ENCODE data around the gene MACROH2A1. TPM values are rescaled to one million over a fixed set of nuclear protein-coding genes. Genes with fewer than 3 reads are reported as not detected.

The MACROH2A1 gene
- total and polyA plus RNA-seq, 2 of the 4 experiments (the other 2 are of a cell fraction) = 122 to 126 TPM

GRCh38 chr5:135399794-135400542 lies 937 bp upstream of the MACROH2A1 start (continued):
- TF ChIP-seq MAFK (IDR thresholded peaks at IDR 0.05; ENCODE audit: low read depth, low read length) = no peak

GRCh38 chr5:135398160-135398854 lies 724 bp downstream of the MACROH2A1 start:
- H3K27ac ChIP-seq (ENCODE audit: insufficient read depth, low read length) = peak overlapping the region; percentile 81
- H3K4ac ChIP-seq (ENCODE audit: low read depth, low read length) = peak overlapping the region; percentile 71
- no peak overlapping the region for H2BK120ac ChIP-seq (ENCODE audit: low read depth, low read length)
- in situ Hi-C loops (cut with MboI; ENCODE audit: low sequenced_read_pairs) (no loop called here), intact Hi-C loops (cut with micrococcal nuclease) (no loop called here), dilution Hi-C loops (cut with HindIII; ENCODE audit: low sequenced_read_pairs, unreplicated experiment) (no loop called here)
- H3K9ac ChIP-seq (ENCODE audit: low read depth, low read length) = peak overlapping the region; percentile 86
- BruUV-seq (replicated peaks) = no TSS peak
- H4K5ac ChIP-seq (ENCODE audit: low read depth, low read length) = no peak overlapping the region
- H2AK5ac ChIP-seq (ENCODE audit: low read depth, low read length) = peak overlapping the region; percentile 82
- 0% methylated on average over 18 of the region's 43 CpGs; no CpG with 5 or more reads in 1 of the 2 experiments for WGBS, 2 experiments (ENCODE audit: extremely low coverage in 2 of 2, insufficient read length in 1 of 2)
- H3K4me2 ChIP-seq (ENCODE audit: low read depth, low read length) = peak overlapping the region; percentile 99
- H4K91ac ChIP-seq (ENCODE audit: insufficient read depth, low read depth, low read length) = no peak overlapping the region
- H3K23ac ChIP-seq (ENCODE audit: low read depth, low read length) = peak overlapping the region; percentile 79
- peak overlapping the region; percentile 45; the same call in 1 of the 2 replicates for H3K56ac ChIP-seq (ENCODE audit: extremely low read depth, insufficient read depth, low read length)
- H3K18ac ChIP-seq (ENCODE audit: low read depth, low read length) = no peak overlapping the region
- peaks cover 19% of the 10 kb centered on the region for H3K4me1 ChIP-seq (ENCODE audit: control insufficient read depth, insufficient read depth, low read length)
- H2BK5ac ChIP-seq (ENCODE audit: low read depth, low read length, poor library complexity, severe bottlenecking) = peak overlapping the region; percentile 36
- peaks cover 15 to 56% of the 10 kb centered on the region in 2 experiments for H3K79me1 ChIP-seq (ENCODE audit: low read depth in 1 of 2, low read length in 2 of 2)
- peak overlapping the region; percentile 98 for H2AFZ ChIP-seq (replicated peaks; ENCODE audit: low read length, poor library complexity)
- POLR2A ChIA-PET (ENCODE audit: unreplicated experiment) = no interaction called here
- peak overlapping the region; percentile 62 for H3K14ac ChIP-seq (replicated peaks; ENCODE audit: low read depth, low read length)
- H3K4me3 ChIP-seq (ENCODE audit: insufficient read depth, low read depth, low read length) = peak overlapping the region; percentile 66
- H2BK20ac ChIP-seq (ENCODE audit: low read depth, low read length) = peak overlapping the region; percentile 28; the same call in 1 of the 2 replicates
- no peak overlapping the region for H2BK15ac ChIP-seq (ENCODE audit: low read depth, low read length)
- peaks cover 49% of the 10 kb centered on the region for H4K20me1 ChIP-seq (ENCODE audit: insufficient read depth, low read length)
- peaks cover 29% of the 10 kb centered on the region for H3K9me1 ChIP-seq (ENCODE audit: insufficient read depth, low read length)
- TF ChIP-seq MXI1 (IDR thresholded peaks at IDR 0.05; ENCODE audit: borderline replicate concordance, low read depth, low read length) (0 out of 2 replicates have a peak, but pooled peaks have one; percentile 19), MAZ (IDR thresholded peaks at IDR 0.05; ENCODE audit: borderline replicate concordance, low read depth, low read length) (0 out of 2 replicates have a peak, but pooled peaks have one; percentile 20), ELK1 (IDR thresholded peaks at IDR 0.05; ENCODE audit: borderline replicate concordance, low read depth, low read length) (no peak), BHLHE40 (IDR thresholded peaks at IDR 0.05; ENCODE audit: low read depth, low read length) (no peak), MAFK (IDR thresholded peaks at IDR 0.05; ENCODE audit: low read depth, low read length) (no peak), FOS (IDR thresholded peaks at IDR 0.05; ENCODE audit: low read depth, low read length) (no peak), RAD21 (IDR thresholded peaks at IDR 0.05; ENCODE audit: low read length) (no peak), CHD1 (IDR thresholded peaks at IDR 0.05; ENCODE audit: low read depth, low read length) (peak; percentile 17; the same call in 1 of the 2 replicates)
- TF ChIP-seq, protein P1, sequence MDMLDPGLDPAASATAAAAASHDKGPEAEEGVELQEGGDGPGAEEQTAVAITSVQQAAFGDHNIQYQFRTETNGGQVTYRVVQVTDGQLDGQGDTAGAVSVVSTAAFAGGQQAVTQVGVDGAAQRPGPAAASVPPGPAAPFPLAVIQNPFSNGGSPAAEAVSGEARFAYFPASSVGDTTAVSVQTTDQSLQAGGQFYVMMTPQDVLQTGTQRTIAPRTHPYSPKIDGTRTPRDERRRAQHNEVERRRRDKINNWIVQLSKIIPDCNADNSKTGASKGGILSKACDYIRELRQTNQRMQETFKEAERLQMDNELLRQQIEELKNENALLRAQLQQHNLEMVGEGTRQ (IDR thresholded peaks at IDR 0.05; ENCODE audit: low read depth, low read length) = no peak
- H3K9me3 ChIP-seq (ENCODE audit: control insufficient read depth, insufficient read depth, low read length) = no peaks in the 10 kb centered on the region
- H3K36me3 ChIP-seq (ENCODE audit: control insufficient read depth, insufficient read depth, low read length) = no peaks in the 10 kb centered on the region
- ATAC-seq (ENCODE audit: low read depth) (peak; percentile 42), DNase-seq (no peak)
- CTCF ChIA-PET = no interaction called here
- H3K27me3 ChIP-seq (ENCODE audit: control insufficient read depth, insufficient read depth, low read length) = no peaks in the 10 kb centered on the region
- peak overlapping the region in 1 of 2 experiments; percentile 52; a peak in 1 of 4 replicates for H4K8ac ChIP-seq (ENCODE audit: low read depth in 2 of 2, low read length in 2 of 2)
- H2AK9ac ChIP-seq (replicated peaks; ENCODE audit: low read depth, low read length, poor library complexity) = peak overlapping the region; percentile 85

All from IMR-90 (cell line).